Measurements from ENCODE around the gene NFX1. TPM values are rescaled to one million over a fixed set of nuclear protein-coding genes. Genes with fewer than 3 reads are reported as not detected.

NFX1 gene
- total and polyA plus RNA-seq, 9 of the 15 experiments (the other 6 are each of a cell fraction or from before 2014, with no cell fraction given), result 8.8 to 38.9 (median 26.8) TPM

DNA sequence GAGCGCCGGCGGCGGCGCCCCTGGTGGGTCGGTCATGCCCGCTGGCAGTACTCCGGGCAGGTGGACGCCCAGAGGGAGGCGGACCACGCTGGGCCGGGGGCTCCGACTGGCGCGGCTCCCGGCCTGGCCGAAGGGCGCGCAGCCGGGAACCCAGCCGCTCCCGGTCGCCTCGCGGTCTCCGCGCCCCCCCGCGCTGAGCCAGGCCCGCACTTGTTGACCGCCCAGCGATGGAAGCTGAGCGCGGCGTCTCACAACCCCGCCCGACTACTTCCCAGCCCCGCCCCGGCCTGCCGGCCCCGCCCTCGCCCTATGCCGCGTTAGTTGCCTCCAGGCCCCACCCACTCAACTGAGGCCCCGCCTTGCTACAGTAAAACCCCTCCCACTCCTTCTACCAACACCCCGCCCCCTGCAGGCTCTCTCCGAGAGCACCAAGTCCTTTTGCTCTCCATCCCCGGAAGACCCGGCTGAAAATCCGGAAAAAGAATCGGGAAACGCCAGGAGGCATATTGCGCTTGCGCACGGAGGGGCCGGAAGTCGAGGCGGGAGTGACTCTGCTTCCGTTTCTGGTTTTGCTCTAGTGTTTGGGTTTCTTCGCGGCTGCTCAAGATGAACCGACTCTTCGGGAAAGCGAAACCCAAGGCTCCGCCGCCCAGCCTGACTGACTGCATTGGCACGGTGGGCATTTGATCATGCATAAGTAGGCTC lies 25.7 kb upstream of the NFX1 start, which contains the start of the genes BAG1 and CHMP5 (continued):
- TF ChIP-seq ELF2 (CRISPR knock-in tag; IDR thresholded peaks at IDR 0.05), result no peak
- TF ChIP-seq FIP1L1 (IDR thresholded peaks at IDR 0.05; ENCODE audit: low read depth, low read length, poor library complexity, severe bottlenecking), result peak; percentile 1
- TF ChIP-seq ILF3 (IDR thresholded peaks at IDR 0.05; ENCODE audit: borderline replicate concordance), result no peak
- no peak for TF ChIP-seq PTRF (tag; IDR thresholded peaks at IDR 0.05)
- TF ChIP-seq TCF15 (CRISPR knock-in tag; IDR thresholded peaks at IDR 0.05), result no peak
- TF ChIP-seq THRAP3 (IDR thresholded peaks at IDR 0.05; ENCODE audit: borderline replicate concordance), result no peak
- no peak for TF ChIP-seq ZNF77 (CRISPR knock-in tag; IDR thresholded peaks at IDR 0.05)
- TF ChIP-seq ZNF3 (CRISPR knock-in tag; IDR thresholded peaks at IDR 0.05), result no peak
- no peak for TF ChIP-seq ZNF764 (CRISPR knock-in tag; IDR thresholded peaks at IDR 0.05; ENCODE audit: low read depth)
- TF ChIP-seq NELFE (IDR thresholded peaks at IDR 0.05; ENCODE audit: insufficient read depth, insufficient read length), result no peak
- TF ChIP-seq FOXP1 (CRISPR knock-in tag; IDR thresholded peaks at IDR 0.05), result no peak
- no peak for TF ChIP-seq SMAD3 (CRISPR knock-in tag; conservative IDR thresholded peaks at IDR 0.05)
- no peak for TF ChIP-seq ZNF507 (tag; conservative IDR thresholded peaks at IDR 0.05)
- peak; percentile 43 for TF ChIP-seq HMGN3 (IDR thresholded peaks at IDR 0.05; ENCODE audit: borderline replicate concordance, extremely low read depth, insufficient read length, low read depth, low read length)
- TF ChIP-seq ATF3 (IDR thresholded peaks at IDR 0.05), result no peak
- TF ChIP-seq ATF3 (CRISPR knock-in tag; conservative IDR thresholded peaks at IDR 0.05), result no peak
- TF ChIP-seq PCBP2 (IDR thresholded peaks at IDR 0.05; ENCODE audit: low read depth, low read length, poor library complexity, severe bottlenecking), result no peak
- no peak for TF ChIP-seq FOXJ3 (CRISPR knock-in tag; IDR thresholded peaks at IDR 0.05)
- TF ChIP-seq, protein P1, sequence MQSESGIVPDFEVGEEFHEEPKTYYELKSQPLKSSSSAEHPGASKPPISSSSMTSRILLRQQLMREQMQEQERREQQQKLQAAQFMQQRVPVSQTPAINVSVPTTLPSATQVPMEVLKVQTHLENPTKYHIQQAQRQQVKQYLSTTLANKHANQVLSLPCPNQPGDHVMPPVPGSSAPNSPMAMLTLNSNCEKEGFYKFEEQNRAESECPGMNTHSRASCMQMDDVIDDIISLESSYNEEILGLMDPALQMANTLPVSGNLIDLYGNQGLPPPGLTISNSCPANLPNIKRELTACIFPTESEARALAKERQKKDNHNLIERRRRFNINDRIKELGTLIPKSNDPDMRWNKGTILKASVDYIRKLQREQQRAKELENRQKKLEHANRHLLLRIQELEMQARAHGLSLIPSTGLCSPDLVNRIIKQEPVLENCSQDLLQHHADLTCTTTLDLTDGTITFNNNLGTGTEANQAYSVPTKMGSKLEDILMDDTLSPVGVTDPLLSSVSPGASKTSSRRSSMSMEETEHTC (IDR thresholded peaks at IDR 0.05), result no peak
- TF ChIP-seq TAF15 (IDR thresholded peaks at IDR 0.05; ENCODE audit: low read depth, low read length), result no peak
- TF ChIP-seq RBM34 (IDR thresholded peaks at IDR 0.05; ENCODE audit: borderline replicate concordance, insufficient read depth, low read length), result no peak
- TF ChIP-seq ETV5 (CRISPR knock-in tag; IDR thresholded peaks at IDR 0.05; ENCODE audit: low read depth), result peak; percentile 50; the same call in 1 of the 2 replicates
- TF ChIP-seq, protein P2, sequence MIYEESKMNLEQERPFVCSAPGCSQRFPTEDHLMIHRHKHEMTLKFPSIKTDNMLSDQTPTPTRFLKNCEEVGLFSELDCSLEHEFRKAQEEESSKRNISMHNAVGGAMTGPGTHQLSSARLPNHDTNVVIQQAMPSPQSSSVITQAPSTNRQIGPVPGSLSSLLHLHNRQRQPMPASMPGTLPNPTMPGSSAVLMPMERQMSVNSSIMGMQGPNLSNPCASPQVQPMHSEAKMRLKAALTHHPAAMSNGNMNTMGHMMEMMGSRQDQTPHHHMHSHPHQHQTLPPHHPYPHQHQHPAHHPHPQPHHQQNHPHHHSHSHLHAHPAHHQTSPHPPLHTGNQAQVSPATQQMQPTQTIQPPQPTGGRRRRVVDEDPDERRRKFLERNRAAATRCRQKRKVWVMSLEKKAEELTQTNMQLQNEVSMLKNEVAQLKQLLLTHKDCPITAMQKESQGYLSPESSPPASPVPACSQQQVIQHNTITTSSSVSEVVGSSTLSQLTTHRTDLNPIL (CRISPR knock-in tag; IDR thresholded peaks at IDR 0.05), result no peak
- no peak; the same call in 1 of the 2 replicates for TF ChIP-seq ATF7 (IDR thresholded peaks at IDR 0.05)
- no peak for TF ChIP-seq HDAC6 (IDR thresholded peaks at IDR 0.05; ENCODE audit: low read depth, low read length)
- TF ChIP-seq RBM22 (IDR thresholded peaks at IDR 0.05; ENCODE audit: low read depth, low read length, poor library complexity, severe bottlenecking), result no peak

Measured in K562 (cell line).